ENCODE data around the gene RPL38.

Gene RPL38

DNA sequence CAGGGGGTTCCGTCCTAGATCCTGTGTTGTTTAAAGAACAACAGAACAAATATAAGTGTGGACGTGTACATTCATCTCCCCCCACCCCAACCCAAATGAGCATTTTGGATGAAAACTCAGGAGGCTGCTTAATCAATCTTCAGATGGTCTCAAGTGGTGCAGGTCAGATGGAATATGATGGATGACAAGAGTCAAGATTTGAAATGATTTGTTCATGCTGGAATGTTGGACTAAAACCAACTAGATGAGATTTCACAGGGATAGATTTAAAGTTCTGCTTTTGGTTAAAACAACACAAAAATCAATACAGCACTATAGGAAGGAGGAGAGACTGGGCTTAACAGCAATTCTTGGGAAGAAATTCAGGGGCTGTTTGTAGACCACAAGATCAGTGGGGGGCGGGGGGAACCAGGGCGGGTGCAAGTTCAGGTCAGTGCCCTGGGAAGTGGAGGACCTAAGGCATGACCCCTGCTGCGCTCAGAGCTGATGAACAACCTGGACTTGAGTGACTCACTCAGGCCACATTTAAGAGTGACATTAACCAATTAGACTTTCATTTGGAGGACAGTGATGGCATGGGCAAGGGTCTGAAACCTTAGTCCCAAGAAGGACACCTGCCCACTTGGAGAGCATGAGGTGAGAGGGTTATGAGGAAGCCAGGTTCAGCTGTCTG is 25.0 kb downstream of the RPL38 start:
- DNase-seq = no peak

DNA sequence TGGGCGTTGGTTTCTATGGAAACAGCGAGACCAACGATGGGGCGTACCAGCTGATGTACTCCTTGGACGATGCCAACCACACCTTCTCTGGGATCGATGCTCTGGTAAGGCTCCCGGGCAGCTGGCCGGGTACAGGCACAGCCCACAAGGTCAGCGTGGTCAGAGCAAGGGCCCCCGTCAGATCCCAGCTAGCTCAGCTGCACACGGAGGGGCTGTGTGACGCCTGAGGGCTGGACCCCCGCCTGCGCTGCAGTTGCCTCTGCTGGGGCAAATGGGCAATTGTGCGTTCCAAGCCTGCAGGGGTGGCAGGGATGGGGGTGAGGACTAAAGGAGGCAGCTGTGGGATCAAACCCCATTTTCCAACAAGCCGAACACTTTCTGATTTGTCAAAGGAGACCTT is 27.4 kb downstream of the RPL38 start:
- DNase-seq = no peak

DNA sequence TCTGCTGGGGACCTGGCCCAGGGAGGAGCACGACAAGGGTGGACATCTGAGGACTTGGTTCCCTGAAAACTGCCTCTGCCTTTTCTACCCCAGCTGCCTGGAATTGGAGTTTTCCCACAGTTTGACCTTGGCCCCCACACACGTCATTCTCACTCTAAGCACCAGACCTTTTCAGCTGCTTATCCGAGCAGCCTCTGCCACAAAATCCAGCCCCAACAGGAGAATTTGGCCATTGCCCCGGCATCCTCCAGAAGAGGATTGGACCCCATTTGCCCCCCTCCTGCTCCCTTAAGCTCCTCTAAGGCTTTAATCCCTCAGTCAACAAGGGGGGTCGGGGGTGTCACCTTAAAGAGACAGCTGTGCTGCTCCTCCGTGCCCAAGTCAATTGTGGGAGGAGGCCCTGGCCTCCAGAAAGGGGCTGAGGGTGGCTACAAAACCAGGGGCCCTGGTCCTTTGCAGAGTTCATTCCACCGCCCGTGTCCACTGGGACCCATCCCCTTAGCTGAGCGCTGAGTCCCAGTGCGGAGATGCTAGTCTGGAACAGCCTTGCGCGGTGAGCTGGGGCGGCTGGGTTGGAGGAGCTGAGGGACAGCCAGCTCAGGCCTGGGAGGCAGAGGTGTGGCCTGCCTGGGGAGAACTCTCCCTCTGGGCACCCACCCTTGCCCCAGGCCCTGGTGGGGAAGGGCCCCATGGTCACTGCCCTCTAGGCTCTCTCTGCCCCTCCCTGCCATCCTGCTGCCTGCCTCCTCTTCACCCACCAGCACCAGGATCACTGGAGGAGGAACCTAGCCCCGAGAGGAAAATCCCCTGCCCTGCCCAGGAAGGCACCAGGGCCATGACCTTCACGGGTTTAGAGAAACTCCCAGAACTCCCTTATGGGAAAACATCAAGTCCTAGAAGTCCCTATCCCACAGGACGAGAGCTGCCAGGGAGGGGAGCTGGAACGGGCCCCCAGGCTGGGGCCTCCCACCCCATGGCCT is 28.7 kb downstream of the RPL38 start:
- no peak for DNase-seq

DNA sequence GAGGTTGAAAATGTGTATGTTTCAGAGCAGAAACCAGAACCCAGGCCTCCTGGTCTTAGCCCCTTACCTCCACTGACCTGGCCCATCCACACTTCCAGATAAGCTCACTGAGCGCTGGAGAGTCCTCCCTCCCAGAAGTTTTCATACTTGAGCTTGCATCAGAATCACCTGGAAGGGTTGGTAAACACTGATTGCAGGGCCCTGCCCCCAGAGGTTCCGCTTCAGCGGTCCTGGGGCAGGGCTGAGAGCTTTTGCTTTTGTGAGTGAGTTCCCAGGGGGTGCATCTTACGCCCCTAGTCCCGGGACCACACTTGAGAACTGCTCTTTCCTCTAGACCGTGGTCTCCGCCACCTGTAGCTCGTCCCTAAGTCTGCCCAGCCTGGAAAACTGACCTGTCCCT is 30.5 kb downstream of the RPL38 start:
- DNase-seq = no peak

DNA sequence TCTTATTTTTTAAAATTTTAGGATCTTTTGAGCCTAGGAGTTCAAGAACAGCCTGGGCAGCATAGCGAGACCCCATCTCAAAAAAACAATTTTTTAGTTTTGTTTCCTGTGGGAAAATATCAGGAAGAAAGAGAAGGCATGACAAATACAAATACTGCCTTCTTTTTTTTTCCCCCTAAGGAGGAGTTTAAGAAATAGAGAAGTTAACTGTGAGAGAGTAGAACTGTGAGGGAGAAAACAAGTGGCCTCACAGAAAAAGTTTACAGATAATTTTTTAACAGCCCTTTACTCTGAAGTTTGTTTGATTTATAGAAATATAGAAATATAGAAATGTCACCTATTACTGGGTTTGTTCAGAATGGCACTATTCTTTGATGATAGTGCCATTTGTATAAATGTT is 31.0 kb downstream of the RPL38 start:
- DNase-seq = no peak

DNA sequence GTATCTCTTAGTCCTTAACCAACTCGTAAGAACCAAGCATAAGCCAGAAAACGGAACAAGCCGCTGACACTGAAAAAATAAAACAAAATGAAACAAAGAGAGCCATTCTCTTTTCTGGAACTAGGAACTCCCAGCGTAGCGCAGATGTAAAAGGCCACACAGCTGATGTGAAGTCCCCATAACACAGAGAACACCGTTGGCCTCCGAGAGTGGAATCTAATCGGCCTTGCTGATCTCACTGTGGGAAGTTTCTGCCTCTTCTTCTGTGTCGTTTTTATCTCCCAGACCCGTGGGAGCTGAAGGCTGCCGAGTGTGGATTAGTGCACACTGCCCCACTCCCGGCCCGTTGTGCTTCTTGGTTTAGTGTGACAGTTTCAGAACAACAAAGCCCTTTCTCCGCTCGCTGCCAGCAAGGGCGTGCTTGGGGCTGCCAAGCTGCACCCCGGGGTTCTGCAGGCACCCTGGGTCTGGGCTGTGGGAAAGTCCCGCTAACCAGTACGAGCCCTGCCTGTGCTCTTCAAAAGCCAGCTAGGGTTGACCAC is 31.6 kb downstream of the RPL38 start:
- no peak for DNase-seq

DNA sequence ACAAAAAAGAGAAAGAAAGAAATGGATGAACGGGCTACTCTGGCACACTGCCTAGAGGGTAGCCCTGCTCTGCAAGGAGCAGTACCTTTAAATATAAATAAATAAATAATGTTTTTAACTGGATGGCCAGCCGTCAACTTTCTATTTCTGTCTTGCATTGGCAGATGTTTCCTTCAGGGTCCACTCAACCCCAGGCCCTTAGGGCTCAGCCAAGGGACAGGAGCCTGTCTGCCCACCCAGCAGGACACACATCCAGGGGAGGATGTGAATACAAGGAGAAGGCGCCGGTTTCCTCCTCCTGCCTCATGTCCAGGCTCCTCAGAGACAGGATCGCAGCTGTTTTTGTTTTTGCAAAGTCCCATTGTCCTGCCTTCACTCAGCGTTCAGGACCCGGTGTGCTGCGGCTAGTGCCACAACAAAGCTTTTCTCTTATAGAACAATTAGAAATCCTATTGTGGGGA is 32.5 kb downstream of the RPL38 start:
- no peak for DNase-seq

DNA sequence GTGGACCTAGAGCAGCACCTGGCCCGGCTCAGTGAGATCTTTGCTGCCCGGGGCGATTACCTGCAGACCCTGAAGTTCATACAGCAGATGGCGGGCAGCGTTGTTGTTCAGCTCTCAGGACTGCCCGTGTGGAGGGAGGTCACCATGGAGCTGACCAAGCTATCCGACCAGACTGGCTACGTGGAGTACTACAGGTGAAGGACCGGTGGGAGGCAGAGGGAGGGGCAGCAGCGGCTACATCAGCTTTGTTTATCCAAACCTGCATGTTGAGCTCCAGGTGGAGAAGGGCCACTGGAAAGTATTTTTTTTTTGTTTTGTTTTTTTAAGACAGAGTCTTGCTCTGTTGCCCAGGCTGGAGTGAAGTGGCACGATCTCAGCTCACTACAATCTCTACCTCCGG is 33.8 kb downstream of the RPL38 start:
- DNase-seq = no peak

DNA sequence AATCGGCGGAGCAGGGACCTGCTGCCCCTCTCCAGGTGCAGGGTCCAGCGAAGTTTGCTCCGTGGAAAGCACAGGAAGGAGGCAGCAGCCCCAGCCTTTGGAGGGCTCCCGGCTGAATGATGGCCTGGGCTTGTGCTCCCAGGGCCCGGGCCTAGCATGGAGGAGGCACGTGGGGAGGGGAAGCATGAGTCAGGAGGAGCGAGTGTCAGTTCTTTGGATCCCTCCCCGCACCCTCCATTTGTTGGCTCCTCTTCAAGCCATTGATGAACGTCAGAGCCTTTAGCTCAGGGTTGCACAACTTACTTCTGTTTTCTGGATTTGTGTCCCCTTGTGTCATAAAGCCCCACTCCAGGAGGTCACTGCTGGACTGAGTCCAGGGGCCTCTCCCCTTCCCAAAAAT is 35.7 kb downstream of the RPL38 start:
- DNase-seq = no peak

DNA sequence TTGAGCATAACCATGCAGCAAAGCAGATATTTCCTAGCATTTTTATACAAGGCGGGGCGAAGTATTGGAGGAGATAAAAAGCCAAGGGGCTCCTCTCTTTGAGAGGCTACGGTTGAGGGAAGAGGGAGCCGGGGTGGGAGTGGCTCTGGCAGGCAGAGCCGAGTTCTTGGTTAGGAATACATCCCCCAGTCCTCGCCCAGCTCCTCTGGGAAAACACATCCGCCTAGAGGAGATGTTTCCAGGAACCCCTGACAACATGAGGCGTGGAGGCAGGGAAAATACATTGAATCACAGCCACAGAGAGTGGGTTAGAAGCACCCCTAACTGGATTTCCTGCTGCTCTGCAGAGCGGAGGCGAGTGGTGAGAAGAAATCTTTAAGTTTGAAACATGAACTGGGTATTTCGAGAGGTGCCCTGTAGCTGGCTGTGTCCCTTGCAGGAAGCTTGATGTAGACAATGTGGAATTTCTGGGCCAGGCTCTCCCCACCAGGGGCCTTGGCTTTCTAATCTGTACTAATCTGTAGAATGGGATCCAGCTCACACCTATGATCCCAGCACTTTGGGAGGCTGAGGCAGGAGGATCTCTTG is 37.2 kb downstream of the RPL38 start:
- DNase-seq = no peak

DNA sequence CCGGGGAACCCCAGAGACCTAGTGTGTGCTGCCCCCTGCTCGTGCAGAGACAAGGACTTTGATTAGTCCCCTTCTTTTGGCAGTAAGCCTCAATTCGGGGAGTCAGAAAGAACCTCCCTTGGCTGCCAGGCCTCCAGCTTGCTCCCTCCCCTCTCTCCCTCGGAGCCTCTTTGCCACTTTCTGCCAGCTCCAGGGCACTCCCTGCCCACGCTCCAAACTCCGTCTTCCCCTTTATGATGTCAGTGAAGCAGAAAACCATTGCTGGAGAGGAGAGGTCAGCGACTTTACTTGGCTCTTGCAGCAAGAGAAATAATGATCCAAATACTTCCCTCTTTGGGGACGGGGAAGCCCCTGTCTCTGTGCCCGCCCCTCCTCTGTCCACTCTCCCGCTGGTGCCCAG is 38.0 kb downstream of the RPL38 start:
- DNase-seq = no peak

DNA sequence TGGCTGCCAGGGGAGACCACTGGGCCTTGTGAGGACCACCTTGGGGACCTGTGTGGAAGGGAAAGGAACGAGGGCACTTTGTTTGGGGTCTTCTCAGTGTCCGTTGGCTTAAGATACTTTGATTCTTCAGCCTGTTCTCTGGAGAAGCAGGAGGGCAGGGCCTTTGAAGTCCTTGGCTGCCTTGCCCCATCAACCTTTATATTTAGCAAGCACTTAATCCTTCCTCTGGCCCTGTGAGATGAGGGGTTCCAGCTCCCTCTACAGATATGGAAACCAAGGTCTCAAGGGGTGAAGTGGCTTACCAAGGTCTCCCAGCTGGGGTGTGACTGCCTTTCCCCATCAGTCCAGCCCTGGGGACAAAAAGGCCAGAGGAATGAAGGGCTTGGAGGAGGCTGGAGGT is 38.4 kb downstream of the RPL38 start:
- no peak for DNase-seq

DNA sequence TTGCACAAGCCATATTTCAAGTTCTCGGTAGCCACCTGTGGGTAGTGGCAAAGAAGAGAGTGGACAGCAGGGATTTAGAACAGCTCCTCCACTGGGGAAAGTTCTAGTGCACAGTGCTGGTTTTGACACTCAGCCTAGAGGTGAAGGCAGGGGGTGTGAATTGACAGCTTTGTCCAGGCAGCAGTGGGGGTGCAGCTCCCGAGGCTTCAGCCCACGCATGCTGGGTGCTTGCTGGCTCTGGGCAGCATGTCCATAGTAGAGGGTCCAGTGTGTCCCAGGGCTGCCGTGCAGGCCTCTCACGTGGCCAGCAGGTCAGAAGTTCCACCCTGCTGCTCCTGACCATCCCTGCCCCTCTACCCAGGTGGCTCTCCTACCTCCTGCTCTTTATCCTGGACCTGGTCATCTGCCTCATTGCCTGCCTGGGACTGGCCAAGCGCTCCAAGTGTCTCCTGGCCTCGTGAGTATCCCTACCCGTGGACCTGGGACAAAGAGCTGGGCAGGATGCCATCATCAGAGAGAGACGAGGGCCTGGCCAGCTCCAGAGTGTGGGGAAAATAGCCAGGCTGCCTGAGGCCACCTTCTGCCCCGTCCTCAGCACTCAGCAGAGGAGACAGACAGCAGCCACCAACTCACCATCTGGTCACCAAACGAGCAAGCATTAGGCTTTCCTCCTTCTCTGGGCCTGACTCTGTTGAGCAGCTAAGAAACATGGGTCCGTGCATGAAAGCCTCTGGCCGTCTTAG is 39.7 kb downstream of the RPL38 start:
- no peak for DNase-seq

DNA sequence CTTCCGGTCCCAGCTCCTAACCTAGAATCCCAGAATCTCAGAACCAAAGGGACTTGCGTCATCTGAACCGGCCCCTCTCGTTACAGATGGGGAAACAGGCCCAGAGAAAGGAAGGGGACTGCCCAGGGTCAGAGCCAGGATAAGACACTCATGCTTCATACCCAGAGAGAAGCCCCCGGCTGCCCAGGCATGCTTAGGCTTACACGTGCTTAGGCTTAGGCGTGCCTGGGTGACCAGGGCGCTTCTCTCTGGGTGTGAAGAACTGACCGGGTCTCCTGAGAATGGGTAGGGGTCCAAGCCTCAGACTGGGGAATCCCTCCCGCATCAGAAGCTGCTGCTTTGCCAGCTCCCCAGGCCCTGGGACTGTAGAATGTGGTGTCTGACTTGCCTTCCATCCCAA is 40.6 kb downstream of the RPL38 start:
- DNase-seq = no peak

DNA sequence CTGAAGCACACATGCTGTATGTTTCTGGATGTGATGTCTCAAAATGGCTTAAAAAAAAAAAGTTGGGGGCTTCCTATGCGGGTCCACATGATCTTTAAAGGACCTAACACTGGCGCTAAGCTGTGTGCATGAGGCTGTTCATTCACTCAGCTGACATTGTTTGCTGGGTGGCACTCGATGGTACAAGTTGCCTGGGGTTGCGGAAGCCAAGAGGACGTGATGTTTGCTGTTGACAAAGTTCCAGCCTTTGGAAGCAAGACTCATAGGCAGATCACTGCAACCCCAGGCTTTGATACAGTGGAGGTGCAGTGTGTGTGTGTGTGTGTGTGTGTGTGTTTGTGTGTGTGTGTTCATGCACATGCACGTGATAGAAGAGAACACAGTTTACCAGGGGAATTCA is 41.1 kb downstream of the RPL38 start:
- no peak for DNase-seq

DNA sequence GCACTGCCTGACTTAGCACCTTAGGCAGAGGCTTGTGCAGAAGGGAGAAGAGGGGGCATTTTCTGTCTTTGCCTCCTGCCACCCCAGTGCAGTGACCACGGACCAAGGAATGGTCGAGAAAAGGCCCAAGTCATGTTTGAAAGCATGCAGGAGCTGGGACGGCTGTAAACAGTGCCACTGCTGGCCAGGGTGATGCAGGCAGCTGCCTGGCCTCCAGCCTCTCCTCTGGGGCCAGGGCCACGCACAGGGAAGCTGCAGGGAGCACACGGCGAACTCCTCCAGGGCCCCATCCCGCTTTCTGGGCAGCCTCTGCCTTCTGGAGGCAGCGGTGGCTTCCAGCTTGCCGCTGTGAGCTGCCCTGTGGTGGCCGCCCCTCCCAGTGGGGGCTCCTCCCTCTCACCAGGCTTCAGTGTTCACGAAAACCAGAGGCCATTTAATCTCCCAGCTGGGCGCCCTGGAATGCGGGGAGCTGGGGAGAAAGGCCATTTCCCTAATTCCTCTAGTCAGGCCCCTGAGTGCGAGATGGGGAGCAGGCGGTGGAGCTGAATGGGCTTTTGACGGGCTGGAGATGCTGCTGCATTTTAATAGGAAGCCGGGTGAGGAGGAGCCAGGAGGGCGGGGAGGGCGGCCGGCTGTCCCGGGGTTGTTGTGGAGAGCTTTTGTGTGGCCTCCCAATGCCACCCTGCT is 41.8 kb downstream of the RPL38 start:
- no peak for DNase-seq

DNA sequence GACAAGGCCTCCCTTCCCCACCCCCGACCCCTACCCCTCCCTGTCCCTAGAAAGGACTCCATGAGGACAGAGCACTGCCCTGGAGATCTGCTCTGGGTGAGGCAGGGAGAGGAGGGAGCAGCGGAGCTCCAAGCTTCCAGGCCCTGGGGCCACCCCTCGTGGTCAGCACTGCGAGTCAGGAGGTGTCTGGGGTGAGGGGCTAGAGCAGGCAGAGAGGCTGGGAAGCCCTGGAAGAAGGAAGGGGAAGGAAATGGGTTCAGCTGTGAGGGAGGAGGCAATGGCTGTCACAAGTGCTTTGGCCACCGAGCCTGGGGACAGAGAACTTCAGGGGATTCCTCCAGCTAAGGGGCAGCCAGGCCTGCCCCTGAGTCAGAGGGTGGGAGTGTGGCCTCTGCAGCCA is 42.4 kb downstream of the RPL38 start:
- no peak for DNase-seq

DNA sequence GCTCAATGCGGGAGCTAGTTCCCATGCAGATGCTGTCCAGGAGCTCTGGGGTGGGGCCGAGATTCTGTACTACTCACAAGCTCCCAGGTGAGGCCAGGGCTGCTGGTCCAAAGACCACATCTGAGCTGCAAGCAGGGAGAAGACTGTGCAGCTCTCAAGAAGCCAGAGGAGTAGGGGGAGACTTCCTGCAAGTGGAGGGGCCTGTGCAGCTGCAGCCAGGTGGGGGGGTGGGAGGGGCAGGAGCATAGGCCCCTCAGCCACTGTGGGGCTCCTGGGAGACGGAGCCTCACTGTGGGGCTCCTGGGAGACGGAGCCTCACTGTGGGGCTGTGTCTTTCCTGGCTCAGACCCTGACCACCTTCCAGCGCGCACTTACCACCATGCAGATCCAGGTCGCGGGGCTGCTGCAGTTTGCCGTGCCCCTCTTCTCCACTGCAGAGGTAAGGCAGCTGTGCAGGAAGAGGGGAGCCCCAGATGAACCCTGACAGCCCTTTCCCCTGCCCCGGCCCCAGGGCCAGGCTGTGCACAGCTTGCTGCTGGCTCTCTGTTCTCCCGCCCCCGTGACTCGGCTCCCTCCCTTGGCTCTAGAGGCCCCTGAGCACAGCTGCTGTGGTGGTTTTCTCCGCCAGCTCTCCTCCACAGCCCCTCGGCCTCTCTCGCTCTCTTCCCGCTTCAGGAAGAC is 46.3 kb downstream of the RPL38 start:
- DNase-seq = no peak

DNA sequence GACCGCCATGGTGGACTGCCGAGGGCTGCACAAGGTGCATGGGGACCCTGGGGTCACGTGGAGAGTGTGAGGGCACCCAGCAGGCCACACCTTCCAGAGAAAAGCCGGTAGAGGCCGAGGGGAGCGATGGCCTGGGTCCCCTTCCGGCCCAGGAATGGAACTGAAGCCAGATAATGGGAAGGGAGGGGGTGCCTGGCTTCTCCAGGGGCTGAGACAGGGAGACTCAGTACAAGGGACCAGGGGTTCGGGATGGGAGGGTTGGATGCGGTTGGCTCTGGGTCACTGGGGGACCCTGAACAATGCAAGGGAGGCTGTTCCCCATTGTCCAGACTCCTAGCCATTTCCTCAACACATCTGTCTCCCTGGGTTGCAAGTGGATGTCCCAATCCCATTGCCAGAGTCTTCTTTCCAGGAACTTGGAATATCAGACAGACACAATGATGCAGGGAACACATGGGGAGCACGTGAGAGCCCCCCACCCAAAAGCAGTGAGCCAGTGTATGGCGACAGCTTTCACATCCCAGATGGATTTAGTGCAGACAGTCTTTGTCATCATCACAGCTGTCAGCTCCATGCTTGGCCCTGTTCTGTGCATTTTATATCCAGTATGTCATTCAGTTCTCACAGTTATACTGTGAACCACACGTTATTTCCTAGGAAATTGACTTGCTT is 47.0 kb downstream of the RPL38 start:
- DNase-seq = no peak

DNA sequence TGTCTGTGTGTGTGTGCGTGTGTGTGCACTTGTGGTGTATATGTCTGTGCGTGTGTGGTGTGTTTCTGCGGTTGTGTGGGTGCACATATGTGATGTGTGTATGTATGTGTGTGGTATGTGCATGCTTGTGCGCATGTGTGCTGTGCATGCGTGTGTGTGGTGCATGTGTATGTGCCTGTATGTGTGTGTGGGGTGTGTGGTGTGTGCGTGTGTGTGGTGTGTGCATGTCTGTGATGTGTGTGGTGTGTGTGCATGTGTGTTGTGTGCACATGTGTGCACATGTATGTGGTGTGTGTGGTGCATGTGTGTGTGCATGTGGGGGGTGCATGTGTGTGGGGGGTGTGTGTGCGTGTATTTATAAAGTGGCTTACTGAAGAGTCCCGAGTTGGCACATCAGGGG is 47.6 kb downstream of the RPL38 start:
- DNase-seq = no peak

DNA sequence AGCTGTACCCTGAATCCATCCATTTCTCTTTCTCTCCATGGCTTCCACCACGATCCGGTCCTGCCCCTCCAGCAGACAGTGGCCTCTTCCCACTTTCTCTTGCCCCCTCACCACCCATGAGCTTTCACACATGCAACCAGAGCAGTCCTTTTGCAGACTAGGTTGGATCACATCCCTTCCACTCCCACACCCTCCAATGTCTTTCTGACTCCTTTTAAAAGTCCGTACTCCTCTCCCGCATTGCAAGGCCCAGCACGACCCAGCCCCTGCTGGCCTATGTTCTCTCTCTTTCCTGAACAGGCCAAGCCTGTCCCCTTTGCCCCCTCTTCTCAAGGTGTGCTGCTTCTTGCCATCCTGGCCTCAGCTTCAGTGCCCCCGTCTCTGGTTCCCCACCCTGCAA is 48.1 kb downstream of the RPL38 start:
- DNase-seq = no peak
